ENCODE data around the gene BTNL9.

- TF ChIP-seq USF2 (IDR thresholded peaks at IDR 0.05; ENCODE audit: low read length) (no peak), EZH2 (IDR thresholded peaks at IDR 0.05; ENCODE audit: low read depth, low read length, severe bottlenecking) (no peak), CBX5 (IDR thresholded peaks at IDR 0.05; ENCODE audit: low read depth, low read length) (no peak), ASH2L (IDR thresholded peaks at IDR 0.05; ENCODE audit: low read length) (no peak), POLR2A (IDR thresholded peaks at IDR 0.05; ENCODE audit: control extremely low read depth in 1 of 2, low read depth in 2 of 2, low read length in 2 of 2) (no peak), MAFK (IDR thresholded peaks at IDR 0.05; ENCODE audit: low read depth, low read length) (no peak), RNF2 (IDR thresholded peaks at IDR 0.05; ENCODE audit: borderline replicate concordance, low read depth, low read length, missing control alignments, poor library complexity, severe bottlenecking) (no peak), ATF3 (IDR thresholded peaks at IDR 0.05; ENCODE audit: insufficient read depth, low read depth, low read length) (no peak), RAD21 (IDR thresholded peaks at IDR 0.05 in 1 of 2, conservative IDR thresholded peaks at IDR 0.05 in 1 of 2; ENCODE audit: low read depth in 2 of 2, low read length in 2 of 2) (no peak), ZNF274 (IDR thresholded peaks at IDR 0.05; ENCODE audit: borderline replicate concordance, extremely low read depth, low read length) (no peak), RFX5 (IDR thresholded peaks at IDR 0.05; ENCODE audit: borderline replicate concordance, low read depth, low read length) (no peak), SP1 (IDR thresholded peaks at IDR 0.05; ENCODE audit: low read depth, low read length) (no peak)
- TF ChIP-seq, protein P1, sequence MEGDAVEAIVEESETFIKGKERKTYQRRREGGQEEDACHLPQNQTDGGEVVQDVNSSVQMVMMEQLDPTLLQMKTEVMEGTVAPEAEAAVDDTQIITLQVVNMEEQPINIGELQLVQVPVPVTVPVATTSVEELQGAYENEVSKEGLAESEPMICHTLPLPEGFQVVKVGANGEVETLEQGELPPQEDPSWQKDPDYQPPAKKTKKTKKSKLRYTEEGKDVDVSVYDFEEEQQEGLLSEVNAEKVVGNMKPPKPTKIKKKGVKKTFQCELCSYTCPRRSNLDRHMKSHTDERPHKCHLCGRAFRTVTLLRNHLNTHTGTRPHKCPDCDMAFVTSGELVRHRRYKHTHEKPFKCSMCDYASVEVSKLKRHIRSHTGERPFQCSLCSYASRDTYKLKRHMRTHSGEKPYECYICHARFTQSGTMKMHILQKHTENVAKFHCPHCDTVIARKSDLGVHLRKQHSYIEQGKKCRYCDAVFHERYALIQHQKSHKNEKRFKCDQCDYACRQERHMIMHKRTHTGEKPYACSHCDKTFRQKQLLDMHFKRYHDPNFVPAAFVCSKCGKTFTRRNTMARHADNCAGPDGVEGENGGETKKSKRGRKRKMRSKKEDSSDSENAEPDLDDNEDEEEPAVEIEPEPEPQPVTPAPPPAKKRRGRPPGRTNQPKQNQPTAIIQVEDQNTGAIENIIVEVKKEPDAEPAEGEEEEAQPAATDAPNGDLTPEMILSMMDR (IDR thresholded peaks at IDR 0.05; ENCODE audit: control extremely low read depth in 1 of 3, insufficient read depth in 1 of 3, low read depth in 1 of 3, low read length in 3 of 3): no peak
- TF ChIP-seq, protein P2, sequence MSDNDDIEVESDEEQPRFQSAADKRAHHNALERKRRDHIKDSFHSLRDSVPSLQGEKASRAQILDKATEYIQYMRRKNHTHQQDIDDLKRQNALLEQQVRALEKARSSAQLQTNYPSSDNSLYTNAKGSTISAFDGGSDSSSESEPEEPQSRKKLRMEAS (IDR thresholded peaks at IDR 0.05): no peak
Measured at GRCh38 chr5:181081989-181082388, 41.9 kb downstream of the BTNL9 start.
